Activated naive CD8-positive, alpha-beta T cell (primary cell): ENCODE measurements around the gene KAZN.

Experiments
- H3K27ac Mint-ChIP-seq: one replicate; pipeline ENCODE4 v1.8.0; 2021; ENCODE audit warnings: mixed read lengths
- H3K27me3 Mint-ChIP-seq: one replicate; pipeline ENCODE4 v1.8.0; 2021; ENCODE audit warnings: mixed read lengths
- H3K36me3 Mint-ChIP-seq: one replicate; pipeline ENCODE4 v1.8.0; 2021; ENCODE audit warnings: mixed read lengths
- H3K4me1 Mint-ChIP-seq: one replicate; pipeline ENCODE4 v1.8.0; 2021; ENCODE audit warnings: low read depth, mixed read lengths
- H3K4me3 Mint-ChIP-seq: one replicate; pipeline ENCODE4 v1.8.0; 2021; ENCODE audit warnings: mild to moderate bottlenecking, mixed read lengths
- H3K9me3 Mint-ChIP-seq: one replicate; pipeline ENCODE4 v1.8.0; 2021; ENCODE audit warnings: low read depth, mixed read lengths

KAZN gene

GRCh38 chr1:14745789-14746188, 147.3 kb downstream of the KAZN start:
- peaks cover 7% of the 10 kb centered on the region for H3K27me3 Mint-ChIP-seq
- H3K9me3 Mint-ChIP-seq, result no peaks in the 10 kb centered on the region
- no peak overlapping the region for H3K4me3 Mint-ChIP-seq
- no peaks in the 10 kb centered on the region for H3K4me1 Mint-ChIP-seq
- no peak overlapping the region for H3K27ac Mint-ChIP-seq
- H3K36me3 Mint-ChIP-seq, result no peaks in the 10 kb centered on the region

- Mint-ChIP-seq H3K9me3 (no peaks in the 10 kb centered on the region), H3K4me3 (no peak overlapping the region), H3K27ac (no peak overlapping the region), H3K4me1 (no peaks in the 10 kb centered on the region), H3K27me3 (peaks cover 1% of the 10 kb centered on the region), H3K36me3 (no peaks in the 10 kb centered on the region)
These were observed 147.9 kb downstream of the KAZN start for GRCh38 chr1:14746393-14746792.

- Mint-ChIP-seq H3K27ac (no peak overlapping the region), H3K4me1 (no peaks in the 10 kb centered on the region), H3K27me3 (no peaks in the 10 kb centered on the region), H3K36me3 (no peaks in the 10 kb centered on the region), H3K9me3 (no peaks in the 10 kb centered on the region), H3K4me3 (no peak overlapping the region)
These were observed 149.7 kb downstream of the KAZN start for GRCh38 chr1:14748151-14748550.

- H3K4me1 Mint-ChIP-seq, result no peaks in the 10 kb centered on the region
- no peaks in the 10 kb centered on the region for H3K36me3 Mint-ChIP-seq
- H3K27ac Mint-ChIP-seq, result no peak overlapping the region
- H3K4me3 Mint-ChIP-seq, result no peak overlapping the region
- H3K27me3 Mint-ChIP-seq, result no peaks in the 10 kb centered on the region
- H3K9me3 Mint-ChIP-seq, result no peaks in the 10 kb centered on the region
These were observed 150.5 kb downstream of the KAZN start for GRCh38 chr1:14748977-14749376.

- Mint-ChIP-seq H3K27ac (no peak overlapping the region), H3K4me1 (no peaks in the 10 kb centered on the region), H3K36me3 (no peaks in the 10 kb centered on the region), H3K4me3 (no peak overlapping the region), H3K27me3 (no peaks in the 10 kb centered on the region), H3K9me3 (no peaks in the 10 kb centered on the region)
These were observed 152.0 kb downstream of the KAZN start for GRCh38 chr1:14750490-14750889.

- peaks cover 5% of the 10 kb centered on the region for H3K27me3 Mint-ChIP-seq
- H3K9me3 Mint-ChIP-seq, result no peaks in the 10 kb centered on the region
- no peaks in the 10 kb centered on the region for H3K36me3 Mint-ChIP-seq
- no peak overlapping the region for H3K4me3 Mint-ChIP-seq
- no peak overlapping the region for H3K27ac Mint-ChIP-seq
- H3K4me1 Mint-ChIP-seq, result no peaks in the 10 kb centered on the region
These were observed 157.2 kb downstream of the KAZN start for GRCh38 chr1:14755518-14756252.

- no peaks in the 10 kb centered on the region for H3K4me1 Mint-ChIP-seq
- no peaks in the 10 kb centered on the region for H3K36me3 Mint-ChIP-seq
- no peaks in the 10 kb centered on the region for H3K9me3 Mint-ChIP-seq
- no peak overlapping the region for H3K27ac Mint-ChIP-seq
- H3K27me3 Mint-ChIP-seq, result peaks cover 6% of the 10 kb centered on the region
- H3K4me3 Mint-ChIP-seq, result no peak overlapping the region
These were observed 158.3 kb downstream of the KAZN start for GRCh38 chr1:14756589-14757285.

GRCh38 chr1:14757286-14757625, 158.8 kb downstream of the KAZN start:
- Mint-ChIP-seq H3K4me3 (no peak overlapping the region), H3K4me1 (no peaks in the 10 kb centered on the region), H3K36me3 (no peaks in the 10 kb centered on the region), H3K27me3 (peaks cover 6% of the 10 kb centered on the region), H3K9me3 (no peaks in the 10 kb centered on the region), H3K27ac (no peak overlapping the region)

- H3K4me1 Mint-ChIP-seq, result no peaks in the 10 kb centered on the region
- no peaks in the 10 kb centered on the region for H3K36me3 Mint-ChIP-seq
- H3K4me3 Mint-ChIP-seq, result no peak overlapping the region
- no peak overlapping the region for H3K27ac Mint-ChIP-seq
- peaks cover 6% of the 10 kb centered on the region for H3K27me3 Mint-ChIP-seq
- no peaks in the 10 kb centered on the region for H3K9me3 Mint-ChIP-seq
These were observed 160.7 kb downstream of the KAZN start for GRCh38 chr1:14759042-14759818.

- Mint-ChIP-seq H3K4me3 (no peak overlapping the region), H3K9me3 (no peaks in the 10 kb centered on the region), H3K27me3 (peaks cover 8% of the 10 kb centered on the region), H3K36me3 (no peaks in the 10 kb centered on the region), H3K4me1 (no peaks in the 10 kb centered on the region), H3K27ac (no peak overlapping the region)
These were observed 161.4 kb downstream of the KAZN start for GRCh38 chr1:14759843-14760242.

- no peaks in the 10 kb centered on the region for H3K9me3 Mint-ChIP-seq
- peaks cover 10% of the 10 kb centered on the region for H3K27me3 Mint-ChIP-seq
- no peaks in the 10 kb centered on the region for H3K4me1 Mint-ChIP-seq
- H3K36me3 Mint-ChIP-seq, result no peaks in the 10 kb centered on the region
- no peak overlapping the region for H3K4me3 Mint-ChIP-seq
- no peak overlapping the region for H3K27ac Mint-ChIP-seq
These were observed 162.3 kb downstream of the KAZN start for GRCh38 chr1:14760780-14761179.

GRCh38 chr1:14761291-14762153, 163.0 kb downstream of the KAZN start:
- H3K9me3 Mint-ChIP-seq, result no peaks in the 10 kb centered on the region
- peaks cover 10% of the 10 kb centered on the region for H3K27me3 Mint-ChIP-seq
- no peak overlapping the region for H3K4me3 Mint-ChIP-seq
- H3K27ac Mint-ChIP-seq, result no peak overlapping the region
- H3K36me3 Mint-ChIP-seq, result no peaks in the 10 kb centered on the region
- no peaks in the 10 kb centered on the region for H3K4me1 Mint-ChIP-seq

- no peaks in the 10 kb centered on the region for H3K4me1 Mint-ChIP-seq
- no peak overlapping the region for H3K27ac Mint-ChIP-seq
- peaks cover 5% of the 10 kb centered on the region for H3K27me3 Mint-ChIP-seq
- H3K4me3 Mint-ChIP-seq, result no peak overlapping the region
- no peaks in the 10 kb centered on the region for H3K36me3 Mint-ChIP-seq
- H3K9me3 Mint-ChIP-seq, result no peaks in the 10 kb centered on the region
These were observed 165.5 kb downstream of the KAZN start for GRCh38 chr1:14763977-14764376.

GRCh38 chr1:14765773-14766172, 167.3 kb downstream of the KAZN start:
- Mint-ChIP-seq H3K4me1 (no peaks in the 10 kb centered on the region), H3K27ac (no peak overlapping the region), H3K36me3 (no peaks in the 10 kb centered on the region), H3K4me3 (no peak overlapping the region), H3K9me3 (no peaks in the 10 kb centered on the region), H3K27me3 (peaks cover 5% of the 10 kb centered on the region)
